BLaER1 (cell line): ENCODE results near the gene ZNF708.
"Not testable (repeated sequence)": the region's sequence is repeated elsewhere in the genome, so short reads cannot be mapped to it uniquely, and the experiment has no call there.

Experiments
- H3K27ac ChIP-seq: shearing (Covaris generic); formaldehyde crosslinking; 2 replicates; pipeline ENCODE4 v1.8.1; 2022
- H3K27me3 ChIP-seq: shearing (Covaris generic); formaldehyde crosslinking; 2 replicates; pipeline ENCODE4 v1.8.1; 2022
- H3K36me3 ChIP-seq: shearing (Covaris generic); formaldehyde crosslinking; 2 replicates; pipeline ENCODE4 v1.8.1; 2022
- H3K4me1 ChIP-seq: shearing (Covaris generic); formaldehyde crosslinking; 2 replicates; pipeline ENCODE4 v1.8.1; 2022
- H3K4me2 ChIP-seq: shearing (Covaris generic); formaldehyde crosslinking; 2 replicates; pipeline ENCODE4 v1.8.1; 2022
- H3K4me3 ChIP-seq: shearing (Covaris generic); formaldehyde crosslinking; 2 replicates; pipeline ENCODE4 v1.8.1; 2022
- H3K9ac ChIP-seq: shearing (Covaris generic); formaldehyde crosslinking; 2 replicates; pipeline ENCODE4 v1.8.1; 2022
- H3K9me3 ChIP-seq: shearing (Covaris generic); formaldehyde crosslinking; 2 replicates; pipeline ENCODE4 v1.8.1; 2022
- H4K20me1 ChIP-seq: shearing (Covaris generic); formaldehyde crosslinking; 2 replicates; pipeline ENCODE4 v1.8.1; 2022
- Cebpa-rat ChIP-seq: shearing (Covaris generic); IDR thresholded peaks from 2 replicates; pipeline ENCODE4 v1.8.1; 2022

Gene ZNF708

DNA sequence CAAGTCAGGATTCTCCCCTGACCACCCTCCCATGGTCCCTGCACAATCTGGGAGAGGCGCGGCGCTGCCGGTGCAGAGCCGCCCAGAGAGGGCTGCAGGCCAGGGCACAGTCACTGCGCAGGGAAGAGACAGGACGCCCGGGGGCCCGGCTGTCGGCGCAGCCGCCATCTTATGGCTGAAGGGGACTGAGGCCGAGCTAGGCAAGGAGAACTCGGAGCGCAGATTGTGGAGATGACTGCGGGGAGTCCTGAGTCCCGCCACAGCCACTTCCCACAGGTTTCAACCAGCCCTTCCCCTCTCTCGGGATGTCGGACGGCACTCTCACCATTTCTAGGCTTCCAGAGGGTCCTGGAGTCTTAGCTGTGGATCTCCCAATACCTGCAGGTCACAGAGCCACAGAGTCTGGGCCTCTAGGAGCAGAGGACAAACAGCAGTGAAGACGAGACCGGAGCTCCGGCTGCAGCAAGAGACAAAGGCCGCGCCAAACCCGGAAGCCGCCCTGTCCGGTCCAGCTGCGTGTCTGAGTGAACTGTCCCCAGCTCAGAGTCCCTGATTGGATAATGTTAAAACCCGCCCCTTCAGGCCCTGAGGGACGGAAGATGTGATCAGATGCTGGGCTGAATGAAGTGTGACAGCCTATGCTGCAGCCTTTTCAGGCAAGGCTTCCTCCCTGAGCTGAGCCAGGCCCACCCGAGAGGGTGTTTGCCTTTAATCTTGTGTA, at the start of gene ZNF708:
TSS of gene ZNF708 (minus strand) at position 526 of the 721 bp plus-strand sequence. CDS start at position 328, 198 bp downstream.
- peak within 1 kb of the TSS; percentile 88 for H3K4me2 ChIP-seq
- TF ChIP-seq Cebpa-rat = no peak
- peak within 1 kb of the TSS; percentile 99 for H3K27ac ChIP-seq
- H3K4me1 ChIP-seq = peaks cover 15% of the 10 kb centered on the region
- no peaks in the 10 kb centered on the region for H3K27me3 ChIP-seq
- H3K36me3 ChIP-seq = peaks cover 38% of the 10 kb centered on the region
- no peaks in the 10 kb centered on the region for H4K20me1 ChIP-seq
- peak within 1 kb of the TSS; percentile 91 for H3K4me3 ChIP-seq
- peak within 1 kb of the TSS; percentile 99 for H3K9ac ChIP-seq
- H3K9me3 ChIP-seq = peaks cover 63% of the 10 kb centered on the region

DNA sequence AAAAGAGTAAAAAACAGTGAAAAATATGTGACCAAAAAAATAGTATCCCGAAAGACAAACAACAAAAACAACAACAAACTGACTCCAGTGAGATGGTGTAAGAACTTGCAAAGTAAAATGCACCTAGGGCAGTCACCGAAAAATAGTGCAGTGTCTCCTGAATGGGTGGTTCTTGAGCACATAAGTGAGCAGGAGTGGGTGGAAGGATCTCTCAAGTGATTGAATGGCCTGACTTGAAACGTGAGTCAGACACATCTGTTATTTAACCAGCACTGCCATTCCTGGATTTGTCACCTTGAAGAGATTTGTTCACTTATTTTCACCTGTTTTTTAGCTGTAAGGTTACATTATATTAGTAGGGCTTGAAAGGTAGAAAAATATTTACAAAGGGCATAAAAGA, 33.1 kb upstream of the ZNF708 start:
- Histone ChIP-seq H3K9me3 (peaks cover 73% of the 10 kb centered on the region), H3K4me2 (no peak overlapping the region), H3K27me3 (no peaks in the 10 kb centered on the region), H3K9ac (no peak overlapping the region), H3K36me3 (peaks cover 72% of the 10 kb centered on the region), H3K4me1 (peaks cover 6% of the 10 kb centered on the region; the same call in 1 of the 2 replicates), H4K20me1 (no peaks in the 10 kb centered on the region), H3K27ac (no peak overlapping the region), H3K4me3 (peak overlapping the region; percentile 36; the same call in 1 of the 2 replicates)
- no peak for TF ChIP-seq Cebpa-rat

DNA sequence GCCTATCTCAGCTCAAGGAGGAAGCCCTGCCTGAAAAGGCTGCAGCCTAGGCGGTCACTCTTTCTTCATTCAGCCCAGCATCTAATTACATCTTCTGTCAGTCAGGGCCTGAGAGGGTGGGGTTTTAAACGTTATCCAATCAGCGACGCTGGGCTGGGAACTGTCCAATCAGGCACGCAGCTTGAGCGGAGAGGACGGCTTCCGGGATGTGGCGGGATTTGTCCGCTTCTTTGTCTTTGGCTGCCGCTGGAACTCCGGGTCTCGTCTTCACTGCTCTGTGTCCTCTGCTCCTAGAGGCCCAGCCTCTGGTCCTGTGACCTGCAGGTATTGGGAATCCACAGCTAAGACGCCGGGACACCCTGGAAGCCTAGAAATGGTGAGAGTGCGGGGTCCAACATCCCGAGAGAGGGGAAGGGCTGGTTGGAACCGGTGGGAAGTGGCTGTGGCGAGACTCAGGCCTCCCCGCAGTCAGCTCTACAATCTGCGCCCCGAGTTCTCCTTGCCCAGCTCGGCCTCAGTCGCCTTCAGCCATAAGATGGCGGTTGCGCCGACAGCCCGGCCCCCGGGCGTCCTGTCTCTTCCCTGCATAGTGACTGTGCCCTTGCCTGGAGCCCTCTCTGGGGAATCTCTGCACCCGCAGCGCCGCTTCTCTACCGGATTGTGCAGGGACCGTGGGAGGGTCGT, 29.7 kb upstream of the ZNF708 start, which contains the start of gene ZNF738:
TSS of gene ZNF738 (plus strand) at position 233 of the 684 bp plus-strand sequence. CDS start at position 374, 141 bp downstream.
- no peak for TF ChIP-seq Cebpa-rat
- H3K9me3 ChIP-seq = peaks cover 47% of the 10 kb centered on the region
- no peaks in the 10 kb centered on the region for H3K27me3 ChIP-seq

DNA sequence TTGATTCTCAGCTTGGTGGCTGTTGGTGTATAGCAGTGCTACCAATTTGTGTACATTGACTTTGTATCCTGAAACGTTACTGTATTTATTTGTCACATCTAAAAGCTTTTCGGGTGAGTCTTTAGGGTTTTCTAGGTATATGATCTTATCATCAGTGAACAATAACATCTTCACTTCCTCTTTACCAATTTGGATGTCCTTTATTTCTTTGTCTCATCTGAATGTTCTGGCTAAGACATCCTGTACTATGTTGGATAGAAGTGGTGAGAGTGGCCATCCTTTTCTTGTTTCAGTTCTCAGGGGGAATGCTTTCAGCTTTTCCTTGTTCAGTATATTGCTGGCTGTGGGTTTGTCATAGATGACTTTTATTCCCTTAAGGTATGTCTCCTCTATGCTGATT, 23.6 kb upstream of the ZNF708 start:
- no peaks in the 10 kb centered on the region for H3K36me3 ChIP-seq
- H3K27ac ChIP-seq = no peak overlapping the region
- H4K20me1 ChIP-seq = no peaks in the 10 kb centered on the region
- no peak overlapping the region for H3K4me2 ChIP-seq
- TF ChIP-seq Cebpa-rat = no peak
- no peaks in the 10 kb centered on the region for H3K27me3 ChIP-seq
- H3K4me1 ChIP-seq = no peaks in the 10 kb centered on the region
- H3K9me3 ChIP-seq = peaks cover 27% of the 10 kb centered on the region
- H3K9ac ChIP-seq = no peak overlapping the region
- H3K4me3 ChIP-seq = no peak overlapping the region

More for the DNA sequence above, 29.7 kb upstream of the ZNF708 start, which contains the start of gene ZNF738:
- peaks cover 38% of the 10 kb centered on the region for H3K36me3 ChIP-seq
- peaks cover 6% of the 10 kb centered on the region; the same call in 1 of the 2 replicates for H3K4me1 ChIP-seq
- H4K20me1 ChIP-seq = no peaks in the 10 kb centered on the region
- H3K27ac ChIP-seq = peak within 1 kb of the TSS; percentile 97
- H3K4me3 ChIP-seq = peak within 1 kb of the TSS; percentile 96
- peak within 1 kb of the TSS; percentile 98 for H3K9ac ChIP-seq
- H3K4me2 ChIP-seq = peak within 1 kb of the TSS; percentile 66

- not testable (repeated sequence) for H3K9ac ChIP-seq, H4K20me1 ChIP-seq, H3K4me3 ChIP-seq, H3K27ac ChIP-seq, H3K4me2 ChIP-seq, H3K27me3 ChIP-seq, H3K36me3 ChIP-seq, H3K4me1 ChIP-seq
- peaks cover 36% of the 10 kb centered on the region for H3K9me3 ChIP-seq
These were observed 15.6 kb upstream of the ZNF708 start for GRCh38 chr19:21344841-21345240.

DNA sequence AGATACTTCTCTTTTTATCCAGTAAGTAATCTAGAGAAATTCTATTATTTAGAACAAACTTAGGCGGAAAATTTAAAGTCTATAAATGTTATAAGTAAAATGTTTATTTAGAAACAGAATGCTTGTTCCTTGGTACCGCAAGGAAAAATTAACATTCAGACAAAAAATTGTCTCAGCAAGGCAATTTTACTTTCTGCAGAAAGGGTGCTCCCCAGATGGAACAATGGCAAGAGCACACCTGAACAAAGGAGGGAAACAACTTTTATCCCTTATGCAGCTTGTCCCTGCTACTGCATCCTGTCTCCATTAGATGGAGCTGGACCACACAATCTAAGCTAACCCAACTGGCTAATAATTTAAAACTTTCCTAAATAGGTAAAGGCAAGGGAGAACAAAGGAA, 6.5 kb upstream of the ZNF708 start:
- Histone ChIP-seq H3K9me3 (peaks cover 73% of the 10 kb centered on the region), H3K9ac (no peak overlapping the region), H3K4me1 (no peaks in the 10 kb centered on the region), H3K36me3 (no peaks in the 10 kb centered on the region; the same call in 1 of the 2 replicates), H3K27me3 (no peaks in the 10 kb centered on the region), H4K20me1 (no peaks in the 10 kb centered on the region), H3K27ac (no peak overlapping the region), H3K4me2 (no peak overlapping the region), H3K4me3 (no peak overlapping the region)
- no peak for TF ChIP-seq Cebpa-rat

GRCh38 chr19:21328406-21328805, 804 bp downstream of the ZNF708 start:
- Histone ChIP-seq H4K20me1 (no peaks in the 10 kb centered on the region), H3K4me1 (peaks cover 15% of the 10 kb centered on the region), H3K9ac (peak overlapping the region; percentile 99), H3K4me2 (peak overlapping the region; percentile 88), H3K36me3 (peaks cover 44% of the 10 kb centered on the region), H3K27me3 (no peaks in the 10 kb centered on the region), H3K9me3 (peaks cover 63% of the 10 kb centered on the region), H3K27ac (peak overlapping the region; percentile 99), H3K4me3 (peak overlapping the region; percentile 91)
- TF ChIP-seq Cebpa-rat = no peak

GRCh38 chr19:21326169-21326568, 3.0 kb downstream of the ZNF708 start:
- Histone ChIP-seq H3K27me3 (no peaks in the 10 kb centered on the region), H3K4me1 (peaks cover 15% of the 10 kb centered on the region), H3K9ac (no peak overlapping the region), H3K36me3 (peaks cover 65% of the 10 kb centered on the region), H3K4me2 (no peak overlapping the region), H4K20me1 (peaks cover 10% of the 10 kb centered on the region; the same call in 1 of the 2 replicates), H3K27ac (no peak overlapping the region), H3K4me3 (peak overlapping the region; percentile 39), H3K9me3 (peaks cover 63% of the 10 kb centered on the region)
- no peak for TF ChIP-seq Cebpa-rat

- Histone ChIP-seq H3K27me3 (no peaks in the 10 kb centered on the region), H3K36me3 (peaks cover 94% of the 10 kb centered on the region), H3K4me1 (peaks cover 8% of the 10 kb centered on the region), H3K9ac (no peak overlapping the region), H3K4me3 (0 out of 2 replicates have a peak overlapping the region, but pooled peaks have one; percentile 7), H3K9me3 (peaks cover 93% of the 10 kb centered on the region), H4K20me1 (peaks cover 15% of the 10 kb centered on the region; the same call in 1 of the 2 replicates), H3K4me2 (no peak overlapping the region), H3K27ac (no peak overlapping the region)
- no peak for TF ChIP-seq Cebpa-rat
These were observed 6.2 kb downstream of the ZNF708 start for GRCh38 chr19:21323000-21323399.

DNA sequence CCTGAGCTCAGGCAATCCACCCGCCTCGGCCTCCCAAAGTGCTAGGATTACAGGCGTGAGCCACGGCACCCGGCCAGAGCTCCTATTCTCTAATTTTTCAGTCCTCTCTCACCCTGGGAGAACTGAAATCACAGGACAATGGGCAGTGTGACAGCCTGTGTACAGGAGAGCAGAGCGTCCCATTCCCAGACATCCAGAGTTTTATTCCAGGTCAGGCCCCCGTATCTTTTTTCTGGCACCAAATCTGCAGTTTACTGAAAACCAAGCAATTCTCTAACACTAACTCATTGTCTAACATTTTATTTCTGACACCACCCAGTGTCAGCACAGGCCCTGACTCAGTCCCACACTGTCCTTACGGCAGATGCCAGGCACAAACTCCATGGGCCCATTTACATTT, 6.7 kb downstream of the ZNF708 start:
- Histone ChIP-seq H3K9me3 (peaks cover 97% of the 10 kb centered on the region), H4K20me1 (peaks cover 20% of the 10 kb centered on the region; the same call in 1 of the 2 replicates), H3K4me3 (no peak overlapping the region), H3K27ac (no peak overlapping the region), H3K36me3 (peaks cover 95% of the 10 kb centered on the region), H3K4me2 (no peak overlapping the region), H3K9ac (no peak overlapping the region), H3K27me3 (no peaks in the 10 kb centered on the region), H3K4me1 (peaks cover 3% of the 10 kb centered on the region)
- TF ChIP-seq Cebpa-rat = no peak
